CD4-positive, alpha-beta T cell treated with Interleukin-4 for 1 hour (primary cell): ENCODE results near the gene RPS6KA5.

ENCODE experiments used
- DNase-seq, 2 donors: peaks; one replicate each; pipeline ENCODE4 v3.0.0-alpha.2; 2020 to 2022

Gene RPS6KA5

DNA sequence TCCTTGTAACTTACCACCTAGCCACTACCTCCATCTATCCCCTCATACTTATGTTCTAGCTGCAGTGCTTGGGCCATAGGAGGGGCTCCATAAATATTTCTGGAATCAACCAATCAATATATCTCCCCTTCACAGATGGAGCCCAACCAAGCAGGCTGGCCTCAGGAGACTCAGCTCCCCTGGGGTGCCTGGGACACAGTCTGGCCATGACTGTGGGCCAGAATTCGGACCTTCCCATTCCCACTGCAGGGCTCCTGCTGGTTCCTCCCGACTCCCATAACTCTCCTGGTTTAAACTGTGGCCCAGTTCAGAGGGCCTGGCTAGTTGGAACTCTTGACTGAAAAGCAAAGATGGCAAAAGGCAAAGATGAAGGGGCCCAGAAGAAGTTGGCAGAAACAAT is 257.2 kb downstream of the RPS6KA5 start:
- DNase-seq: no peak

DNA sequence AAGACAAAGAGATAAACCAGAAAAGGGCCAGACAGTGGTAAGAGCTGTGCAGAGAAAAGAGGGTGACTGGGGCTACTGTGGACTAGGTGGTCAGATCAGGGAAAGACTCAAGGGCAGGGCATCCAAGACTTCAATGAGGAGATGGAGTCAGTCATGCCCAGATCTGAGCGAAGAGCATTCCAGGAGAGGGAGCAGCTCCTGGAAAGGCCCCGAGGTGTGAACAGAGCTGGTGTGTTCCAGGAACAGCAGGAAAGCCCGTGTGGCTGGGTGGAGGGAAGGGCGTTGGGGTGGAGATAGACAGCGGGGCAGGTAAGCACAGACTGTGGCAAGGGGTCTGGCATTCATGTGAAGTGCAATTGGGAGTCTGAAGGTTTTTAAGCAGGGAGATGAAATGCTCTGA is 261.0 kb downstream of the RPS6KA5 start:
- DNase-seq: no peak

DNA sequence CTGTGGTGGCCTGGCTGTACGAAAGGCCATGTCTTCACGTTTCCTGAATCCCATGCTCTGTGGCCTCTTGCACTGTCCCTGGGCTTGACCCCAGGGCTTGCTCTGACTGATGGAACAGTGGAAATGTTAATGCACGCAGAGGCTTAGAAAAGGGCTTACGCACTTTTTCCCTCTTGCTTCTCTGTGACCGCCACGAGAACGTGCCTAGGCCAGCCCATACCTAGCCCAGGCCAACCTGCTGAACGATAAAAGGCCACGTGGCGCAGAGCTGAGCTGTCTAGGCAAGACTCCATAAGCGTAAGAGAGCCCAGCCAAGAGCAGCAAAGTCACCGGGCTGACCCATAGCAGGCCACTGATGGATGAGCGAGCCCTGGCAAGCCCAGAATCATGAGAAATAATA is 262.5 kb downstream of the RPS6KA5 start:
- no peak for DNase-seq
